SJSA1 (cell line): ENCODE measurements around the gene C11orf24. TPM values are rescaled to one million over a fixed set of nuclear protein-coding genes. Genes with fewer than 3 reads are reported as not detected.

ENCODE experiments used
- DNase-seq, 2 experiments: peaks; one replicate each; pipeline ENCODE4 v3.0.0-alpha.2; 2015 to 2020; ENCODE audit warnings: low spot score in 2 of 2, low read depth in 1 of 2
- H3K27ac ChIP-seq: fragments of 250-450 bp; sonication (Bioruptor Pico); 2 replicates; pipeline ENCODE4 v1.5.1; 2020; ENCODE audit warnings: mild to moderate bottlenecking, moderate library complexity
- H3K27me3 ChIP-seq: fragments of 250-450 bp; sonication (Bioruptor Pico); replicated peaks from 2 replicates; pipeline ENCODE4 v1.5.1; 2020; ENCODE audit warnings: mild to moderate bottlenecking, moderate library complexity
- H3K36me3 ChIP-seq: fragments of 250-450 bp; sonication (Bioruptor Pico); 2 replicates; pipeline ENCODE4 v1.5.1; 2020; ENCODE audit warnings: mild to moderate bottlenecking
- H3K4me1 ChIP-seq: fragments of 250-450 bp; sonication (Bioruptor Pico); replicated peaks from 2 replicates; pipeline ENCODE4 v1.6.1; 2021; ENCODE audit warnings: mild to moderate bottlenecking
- H3K4me3 ChIP-seq: fragments of 250-450 bp; sonication (Bioruptor Pico); 2 replicates; pipeline ENCODE4 v1.5.1; 2020; ENCODE audit warnings: mild to moderate bottlenecking
- H3K9me3 ChIP-seq: fragments of 250-450 bp; sonication (Bioruptor Pico); replicated peaks from 2 replicates; pipeline ENCODE4 v1.5.1; 2020; ENCODE audit warnings: mild to moderate bottlenecking
- total RNA-seq: library from RNA; depleted of rRNA; stranded (reverse); fragments of >200 nt; shearing (Covaris generic); gene quantifications from 2 replicates; pipeline ENCODE4 v1.2.3, GENCODE V29; 2014; rRNA removed

Gene C11orf24
- 74.3 and 81.7 TPM in 2 replicates for total RNA-seq

DNA sequence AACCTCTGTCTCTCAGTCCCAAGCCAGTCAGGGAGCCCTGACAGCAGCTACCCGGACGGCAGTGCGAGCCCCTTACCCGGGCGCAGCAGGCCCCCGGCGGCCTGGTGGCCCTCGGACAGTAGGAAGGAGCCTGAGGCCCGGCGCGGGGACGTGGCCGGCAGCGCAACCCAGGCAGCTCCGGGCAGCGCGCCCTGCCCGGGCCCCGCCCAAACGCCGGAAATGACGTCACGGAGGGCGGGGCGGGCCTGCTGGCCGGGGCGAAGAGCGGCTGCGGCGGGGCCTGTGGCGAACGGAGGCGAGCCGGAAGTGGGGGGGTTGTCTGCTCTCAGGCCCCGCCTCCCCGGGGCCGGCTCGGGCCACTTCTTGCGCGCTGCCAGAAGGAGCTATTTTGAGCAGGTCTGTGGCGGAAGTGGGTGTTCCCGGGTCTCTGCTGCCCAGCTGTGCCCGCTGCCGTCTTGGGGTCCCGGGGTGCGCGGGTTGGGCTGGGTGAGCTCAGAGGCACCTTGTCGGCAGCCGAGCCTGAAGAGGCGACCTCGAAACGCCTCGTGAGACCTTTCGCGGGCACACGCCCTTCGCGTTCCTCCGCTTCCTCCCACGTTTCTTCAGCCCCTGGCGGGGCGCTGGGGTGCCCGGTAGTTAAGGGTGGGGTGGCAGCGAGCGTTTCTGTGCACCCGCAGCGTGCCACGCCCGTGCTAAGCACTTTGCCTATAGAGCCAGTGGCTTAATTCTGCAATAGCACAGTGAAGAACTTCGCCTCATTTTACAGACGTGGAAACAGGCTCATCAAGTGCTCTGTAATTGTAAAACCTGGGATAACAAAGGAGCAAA, at the start of gene C11orf24:
C11orf24 (minus strand) TSS at position 193 of the 828 bp plus-strand sequence. CDS start 8,206 bp downstream, outside the sequence.
- Histone ChIP-seq H3K27ac (peak within 1 kb of the TSS; percentile 79), H3K27me3 (no peaks in the 10 kb centered on the region), H3K4me1 (peaks cover 25% of the 10 kb centered on the region), H3K9me3 (no peaks in the 10 kb centered on the region; the same call in 1 of the 2 replicates), H3K36me3 (peaks cover 18% of the 10 kb centered on the region), H3K4me3 (peak within 1 kb of the TSS; percentile 73)
- peak; percentile 99 for DNase-seq

DNA sequence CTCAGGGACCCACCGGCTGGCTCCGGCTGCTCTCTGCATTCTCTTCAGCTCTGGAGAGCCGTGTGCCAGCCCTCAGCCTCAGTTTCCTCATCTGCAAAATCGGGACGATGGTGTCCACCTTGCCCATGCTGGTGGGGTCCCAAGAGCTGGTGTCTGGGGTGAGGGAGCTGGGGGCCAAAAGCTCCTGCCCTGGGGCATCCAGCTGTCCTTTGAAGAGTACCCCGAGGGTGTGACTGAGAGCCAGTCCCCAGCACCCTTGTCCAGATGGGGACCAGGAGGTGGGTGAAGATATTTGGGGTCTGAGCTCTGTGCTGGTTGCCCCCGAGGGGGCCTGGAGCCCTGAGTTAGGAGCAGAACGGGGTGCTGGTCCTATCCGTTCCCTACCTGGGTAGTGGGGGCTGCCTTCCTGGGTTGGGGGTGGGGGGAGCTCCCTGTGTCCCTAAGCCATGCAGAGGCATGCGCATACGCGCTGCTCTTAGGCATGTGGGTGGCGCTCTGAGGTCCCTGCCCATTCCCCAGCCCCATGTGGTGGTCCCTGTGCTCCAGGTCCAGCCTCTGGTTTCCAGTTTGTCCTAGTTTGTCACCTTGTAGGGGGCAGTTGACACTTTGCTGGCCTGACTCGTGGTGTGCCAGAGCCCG, 45.5 kb upstream of the C11orf24 start:
- Histone ChIP-seq H3K36me3 (peaks cover 4% of the 10 kb centered on the region; the same call in 1 of the 2 replicates), H3K27ac (no peak overlapping the region), H3K27me3 (no peaks in the 10 kb centered on the region), H3K9me3 (no peaks in the 10 kb centered on the region; the same call in 1 of the 2 replicates), H3K4me1 (peaks cover 42% of the 10 kb centered on the region), H3K4me3 (no peak overlapping the region)
- DNase-seq: no peak

DNA sequence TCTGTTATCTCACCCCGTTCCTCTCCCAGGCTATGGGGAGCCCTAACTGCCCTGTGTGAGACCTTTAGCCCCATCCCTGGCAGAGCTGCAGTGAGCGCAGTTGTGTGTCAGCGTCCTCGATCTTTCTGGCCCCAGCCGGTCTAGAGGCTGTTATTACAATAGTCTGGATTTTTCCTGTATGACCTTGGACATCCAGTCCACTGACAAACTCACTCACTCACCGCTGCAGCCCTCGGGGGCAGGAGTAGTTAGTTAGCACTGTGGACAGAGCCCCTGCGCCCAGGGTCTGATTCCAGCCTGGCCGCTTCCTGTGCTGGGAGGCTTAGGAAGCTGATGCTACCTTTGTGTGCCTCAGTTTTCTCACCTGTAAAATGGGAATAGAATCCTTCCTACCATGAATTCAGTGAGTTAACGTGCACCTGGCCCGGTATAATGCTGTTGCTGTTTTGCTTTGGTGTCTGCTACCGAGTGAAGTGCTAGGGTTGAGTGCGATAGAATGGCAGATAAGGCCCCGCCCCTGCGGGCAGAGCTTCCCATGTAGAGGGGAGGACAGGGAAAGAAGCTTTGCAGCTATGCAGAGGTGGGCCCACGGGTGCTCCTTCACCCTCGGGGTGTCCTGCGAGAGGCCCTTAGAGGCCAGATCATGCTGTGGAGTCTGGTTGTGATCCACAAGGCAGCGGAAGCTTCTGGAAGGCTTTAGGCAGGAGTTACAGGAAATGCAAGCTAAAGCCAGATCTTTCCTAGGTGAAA, 43.6 kb upstream of the C11orf24 start:
- Histone ChIP-seq H3K4me1 (peaks cover 45% of the 10 kb centered on the region), H3K27ac (peak overlapping the region; percentile 21; the same call in 1 of the 2 replicates), H3K4me3 (no peak overlapping the region), H3K36me3 (peaks cover 4% of the 10 kb centered on the region; the same call in 1 of the 2 replicates), H3K9me3 (no peaks in the 10 kb centered on the region; the same call in 1 of the 2 replicates), H3K27me3 (no peaks in the 10 kb centered on the region)
- peak in 1 of 2 experiments; percentile 42 for DNase-seq

DNA sequence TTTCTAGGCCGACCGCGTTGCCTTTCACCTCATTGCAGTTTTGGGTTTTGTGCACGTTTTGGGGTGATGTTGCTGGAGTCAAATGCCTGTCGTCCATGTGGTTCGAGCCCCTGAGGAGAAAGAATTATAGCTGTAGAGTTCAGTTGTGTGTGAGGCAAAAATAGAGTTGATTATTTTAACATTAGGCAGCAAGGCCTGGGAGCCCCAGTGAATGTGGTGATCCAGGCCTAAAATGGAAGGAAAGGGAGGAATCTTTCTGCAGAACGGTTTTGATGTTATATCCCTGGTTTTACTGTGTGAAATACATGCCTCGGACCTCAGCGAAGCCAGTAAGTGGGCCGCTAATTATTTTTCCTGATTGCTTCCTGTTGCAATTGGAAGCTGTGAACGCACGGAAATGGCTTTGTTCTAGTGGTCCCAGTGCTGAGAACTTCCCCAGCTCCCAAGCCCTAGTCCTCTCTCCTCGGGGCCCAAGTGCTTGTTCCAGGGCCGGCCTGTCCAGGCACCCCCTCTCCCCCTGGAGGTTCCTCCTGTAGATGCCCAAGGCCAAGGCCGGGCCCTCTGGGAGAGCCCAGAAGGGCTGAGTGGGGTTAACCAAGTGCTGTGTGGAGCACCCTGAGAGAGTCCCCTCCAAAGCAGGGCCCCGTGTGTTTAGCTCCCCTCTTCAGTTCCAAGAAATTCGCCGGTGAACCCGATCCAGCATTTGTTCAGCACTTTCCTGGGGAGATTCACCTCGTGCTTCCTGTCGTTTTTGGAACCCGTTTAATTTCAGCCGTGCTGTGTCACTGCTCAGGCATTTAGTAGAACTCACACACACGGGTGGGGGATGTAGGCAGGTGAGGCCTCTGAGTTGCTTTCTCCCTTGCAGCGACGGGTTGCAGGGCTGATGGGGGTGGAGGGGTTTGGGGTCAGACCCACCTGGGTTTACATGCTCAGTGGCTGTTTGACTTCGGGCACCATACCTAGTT, 42.7 kb upstream of the C11orf24 start:
- peak overlapping the region; percentile 21 for H3K27ac ChIP-seq
- DNase-seq: peak; percentile 58 to 63
- H3K4me3 ChIP-seq: peak overlapping the region; percentile 84; the same call in 1 of the 2 replicates

DNA sequence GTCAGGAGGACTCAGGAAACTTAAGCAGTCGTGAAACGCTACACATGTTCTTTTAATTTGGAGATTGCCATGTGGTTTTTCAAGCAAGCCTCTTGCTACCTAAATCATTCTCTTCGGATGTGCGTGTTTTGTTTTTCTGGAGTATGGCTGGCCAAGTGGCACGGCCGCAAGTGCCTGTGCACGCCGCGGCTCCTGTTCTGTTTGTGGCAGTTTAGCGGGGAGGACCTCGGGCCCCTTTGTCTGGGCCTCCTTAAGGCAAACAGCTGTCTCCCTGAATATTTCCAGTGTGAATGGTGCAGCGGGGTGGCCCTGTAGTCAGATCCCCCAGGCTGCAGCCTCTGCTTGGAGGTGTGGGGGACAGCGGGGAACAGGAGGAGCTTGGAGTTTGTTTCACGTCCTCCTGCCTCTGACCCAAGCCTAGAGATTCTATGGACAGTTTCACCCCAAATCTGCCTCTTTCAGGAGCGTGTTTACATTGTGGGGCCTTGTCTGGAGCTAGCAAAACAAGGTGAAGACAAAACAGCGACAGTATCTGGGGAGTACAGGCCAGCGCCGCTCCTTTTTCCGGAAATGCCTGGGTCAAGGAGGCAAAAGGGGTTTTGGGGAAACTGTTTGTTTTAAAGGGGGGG, 41.9 kb upstream of the C11orf24 start:
- Histone ChIP-seq H3K36me3 (peaks cover 4% of the 10 kb centered on the region; the same call in 1 of the 2 replicates), H3K27me3 (no peaks in the 10 kb centered on the region), H3K4me3 (peak overlapping the region; percentile 84), H3K4me1 (peaks cover 45% of the 10 kb centered on the region), H3K27ac (no peak overlapping the region), H3K9me3 (no peaks in the 10 kb centered on the region; the same call in 1 of the 2 replicates)
- peak; percentile 67 to 68 for DNase-seq

More for the DNA sequence above, 42.7 kb upstream of the C11orf24 start:
- Histone ChIP-seq H3K27me3 (no peaks in the 10 kb centered on the region), H3K9me3 (no peaks in the 10 kb centered on the region; the same call in 1 of the 2 replicates), H3K36me3 (peaks cover 4% of the 10 kb centered on the region; the same call in 1 of the 2 replicates), H3K4me1 (peaks cover 45% of the 10 kb centered on the region)

DNA sequence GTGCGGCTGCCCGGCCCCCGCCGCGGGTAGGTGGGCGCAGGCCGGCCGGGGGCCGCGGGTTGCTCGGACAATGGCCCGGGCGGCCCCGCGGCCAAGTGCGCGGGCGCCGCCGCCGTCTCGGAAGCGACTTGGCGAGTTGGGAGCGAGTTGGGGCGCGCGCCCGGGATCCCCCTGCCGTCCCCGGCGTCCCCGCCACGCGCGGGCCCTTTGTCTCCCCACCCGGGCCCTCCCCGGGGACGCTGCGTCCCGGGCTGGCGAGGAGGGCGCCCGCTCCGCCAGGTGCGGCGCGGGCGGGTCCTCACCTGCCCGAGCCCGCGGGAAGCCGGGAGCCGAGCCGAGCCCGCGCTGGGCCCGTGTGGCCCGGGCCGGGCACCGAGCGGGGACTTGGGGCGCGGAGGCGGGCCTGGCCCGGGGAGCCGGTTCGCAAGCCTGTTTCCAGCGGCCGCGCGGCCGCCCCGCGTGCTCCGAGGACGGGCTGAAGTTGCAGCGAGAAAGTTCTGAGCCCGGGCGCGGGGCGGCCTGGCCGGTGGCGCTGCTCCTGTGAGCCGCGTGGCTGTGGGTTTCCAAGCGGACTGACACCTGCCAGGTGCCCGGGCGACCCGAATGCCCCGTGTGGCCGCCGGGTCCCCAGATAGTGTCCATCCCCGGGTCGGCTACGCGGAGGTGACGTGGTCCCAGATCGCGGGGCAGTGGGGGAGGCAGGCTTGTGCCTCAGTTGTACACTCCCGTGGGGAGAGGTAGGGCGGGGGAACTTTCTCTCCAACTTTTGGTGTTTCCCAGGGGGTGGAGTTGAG, 41.2 kb upstream of the C11orf24 start:
- peaks cover 45% of the 10 kb centered on the region for H3K4me1 ChIP-seq
- no peaks in the 10 kb centered on the region for H3K27me3 ChIP-seq
- H3K36me3 ChIP-seq: peaks cover 4% of the 10 kb centered on the region; the same call in 1 of the 2 replicates
- no peak overlapping the region for H3K27ac ChIP-seq
- peak overlapping the region; percentile 84 for H3K4me3 ChIP-seq
- H3K9me3 ChIP-seq: no peaks in the 10 kb centered on the region; the same call in 1 of the 2 replicates
- no peak for DNase-seq

DNA sequence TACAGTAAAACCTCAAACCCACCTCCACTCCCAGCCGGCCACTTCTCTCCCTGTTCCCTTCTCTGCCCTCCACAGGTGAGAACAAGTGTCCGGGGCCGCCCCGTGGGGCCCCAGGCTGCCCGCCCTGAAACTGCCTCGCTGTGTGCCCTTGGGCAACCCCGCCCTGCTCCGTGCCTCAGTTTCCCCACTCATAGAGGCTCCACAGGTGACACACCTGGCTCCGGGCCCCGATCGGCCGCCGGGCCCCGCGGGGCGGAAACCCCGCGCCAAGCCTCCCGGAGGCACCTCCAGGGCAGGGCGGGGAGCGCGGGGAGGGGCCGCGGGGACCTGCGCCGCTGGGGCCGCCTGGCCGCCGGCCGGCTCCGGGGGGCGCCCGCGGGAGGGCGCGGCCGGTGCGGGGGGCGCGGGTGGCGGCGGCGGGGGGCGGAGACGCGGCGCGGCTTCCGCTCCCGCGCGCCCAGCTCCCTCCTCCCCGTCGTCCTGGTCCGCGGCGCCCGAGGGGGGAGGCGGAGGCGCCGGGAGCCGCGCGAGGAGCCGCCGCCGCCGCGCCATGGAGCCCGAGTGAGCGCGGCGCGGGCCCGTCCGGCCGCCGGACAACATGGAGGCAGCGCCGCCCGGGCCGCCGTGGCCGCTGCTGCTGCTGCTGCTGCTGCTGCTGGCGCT, 40.5 kb upstream of the C11orf24 start, which contains the start of gene LRP5:
LRP5 (plus strand) TSS at position 475 of the 663 bp plus-strand sequence; CDS start at position 599, 124 bp downstream.
- Histone ChIP-seq H3K36me3 (peaks cover 4% of the 10 kb centered on the region; the same call in 1 of the 2 replicates), H3K4me1 (peaks cover 41% of the 10 kb centered on the region), H3K9me3 (no peaks in the 10 kb centered on the region; the same call in 1 of the 2 replicates), H3K27me3 (no peaks in the 10 kb centered on the region), H3K27ac (no peak within 1 kb of the TSS), H3K4me3 (peak within 1 kb of the TSS; percentile 84)
- peak in 1 of 2 experiments; percentile 22 for DNase-seq

DNA sequence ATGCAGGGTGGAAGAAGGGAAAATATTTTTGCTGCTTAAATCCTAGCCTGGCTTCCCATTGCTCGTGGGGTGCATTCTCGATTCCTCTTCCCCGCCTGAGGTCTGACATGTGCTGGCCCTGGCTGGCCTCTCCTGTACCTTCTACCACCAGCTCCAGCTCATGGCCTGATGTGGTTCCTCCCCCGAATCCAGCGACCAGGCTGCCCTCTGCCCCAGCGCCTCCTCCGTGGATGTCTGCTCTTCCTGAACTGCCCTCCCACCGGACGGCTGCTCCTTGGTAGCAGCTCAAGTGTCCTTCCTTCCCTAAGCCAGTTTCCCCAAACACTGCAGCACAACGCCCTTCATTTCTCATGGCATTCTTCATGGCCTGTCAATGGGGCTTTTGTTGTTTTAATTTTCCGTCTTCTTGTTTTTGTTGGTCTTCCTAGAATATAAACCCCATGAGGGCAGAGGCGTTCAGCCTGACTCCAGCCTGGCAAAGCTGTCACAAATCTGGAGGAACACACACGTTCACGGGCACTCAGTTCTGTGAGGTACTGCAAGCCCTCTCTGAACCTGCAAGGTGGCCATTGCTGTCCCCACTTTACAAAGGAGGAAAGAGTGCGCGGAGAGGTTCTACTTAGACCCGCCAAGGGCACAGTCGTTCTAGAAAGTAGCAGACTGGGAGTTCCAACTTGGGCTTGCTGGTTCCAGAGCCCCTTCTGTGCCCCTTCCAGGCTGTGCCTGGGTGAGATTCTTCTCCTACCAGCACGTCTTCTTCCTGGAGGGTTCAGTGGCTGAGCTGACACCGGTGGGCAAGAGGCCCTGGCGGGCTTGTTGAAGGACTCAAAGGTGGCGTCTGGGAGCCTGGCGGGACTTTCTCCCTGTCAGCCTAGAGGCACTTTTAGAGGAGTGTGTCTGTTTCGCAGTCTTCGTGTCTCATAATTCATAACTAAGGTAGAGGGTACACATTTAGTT, 39.7 kb upstream of the C11orf24 start:
- H3K4me3 ChIP-seq: peak overlapping the region; percentile 84
- no peak for DNase-seq
- peaks cover 33% of the 10 kb centered on the region for H3K4me1 ChIP-seq
- H3K36me3 ChIP-seq: peaks cover 4% of the 10 kb centered on the region; the same call in 1 of the 2 replicates
- H3K27me3 ChIP-seq: no peaks in the 10 kb centered on the region
- no peak overlapping the region for H3K27ac ChIP-seq
- no peaks in the 10 kb centered on the region; the same call in 1 of the 2 replicates for H3K9me3 ChIP-seq

DNA sequence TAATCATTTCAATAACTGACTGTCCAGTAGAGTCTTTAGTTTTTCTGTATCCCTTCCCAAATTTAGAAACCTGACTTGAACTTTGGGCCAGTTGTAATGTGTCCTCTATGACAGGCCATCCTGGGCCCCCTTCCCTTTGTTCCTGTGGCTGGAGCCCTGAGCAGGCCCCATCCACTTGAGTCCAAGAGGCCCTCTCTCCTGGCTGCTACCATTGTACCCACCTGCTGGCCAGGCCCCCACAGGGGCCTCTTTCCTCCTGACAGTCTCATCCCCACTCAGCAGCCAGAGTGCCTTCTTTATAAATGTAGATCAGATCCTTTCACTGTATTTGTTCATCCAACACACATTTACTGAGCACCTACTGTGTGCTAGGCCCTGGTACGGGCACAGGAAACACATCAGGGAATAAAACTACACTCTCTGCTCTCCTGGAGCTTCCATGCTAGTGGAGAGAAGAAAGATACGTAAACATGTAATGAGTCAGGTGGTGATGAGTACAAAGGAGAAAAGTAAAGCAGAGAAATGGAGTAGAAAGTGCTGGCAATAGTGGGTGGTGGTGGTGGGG, 37.9 kb upstream of the C11orf24 start:
- Histone ChIP-seq H3K27ac (no peak overlapping the region), H3K4me1 (peaks cover 23% of the 10 kb centered on the region), H3K27me3 (no peaks in the 10 kb centered on the region), H3K4me3 (no peak overlapping the region), H3K9me3 (no peaks in the 10 kb centered on the region; the same call in 1 of the 2 replicates), H3K36me3 (peaks cover 4% of the 10 kb centered on the region; the same call in 1 of the 2 replicates)
- DNase-seq: no peak

DNA sequence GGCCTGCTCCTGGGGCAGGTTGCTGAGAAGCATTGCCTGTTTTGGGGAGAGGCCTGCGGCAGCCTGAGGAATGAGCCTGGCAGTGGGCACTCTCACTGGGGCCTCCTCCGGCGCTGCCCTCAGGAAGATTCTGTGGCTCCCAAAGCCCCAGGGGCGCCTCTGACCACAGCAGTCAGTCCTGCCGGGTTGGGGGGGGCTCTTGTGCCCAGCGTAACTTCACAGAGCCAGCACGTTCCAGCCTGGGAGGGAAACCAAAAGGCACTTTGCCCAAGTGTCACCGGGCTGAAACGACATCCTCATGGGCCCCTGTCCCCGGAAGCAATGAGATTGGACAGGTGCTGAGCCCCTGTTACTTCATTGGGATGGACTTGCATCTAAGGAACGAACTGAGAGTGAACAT, 36.3 kb upstream of the C11orf24 start:
- Histone ChIP-seq H3K9me3 (peaks cover 7% of the 10 kb centered on the region), H3K27ac (no peak overlapping the region), H3K4me3 (no peak overlapping the region), H3K36me3 (peaks cover 4% of the 10 kb centered on the region; the same call in 1 of the 2 replicates), H3K27me3 (no peaks in the 10 kb centered on the region), H3K4me1 (peaks cover 7% of the 10 kb centered on the region)
- no peak for DNase-seq
